Stimulated activated CD4-positive, alpha-beta T cell treated with anti-CD3 and anti-CD28 coated beads, Interleukin-4, amount 100 ng/mL, for 1 hour (primary cell): ENCODE measurements around the gene ARSI.

Source experiments
- DNase-seq: peaks from one replicate; pipeline ENCODE4 v3.0.0-alpha.2; 2020

Gene ARSI

GRCh38 chr5:150289551-150290390 lies 12.9 kb downstream of the ARSI start, which contains the start of gene CAMK2A:
Gene CAMK2A (minus strand): TSS chr5:150289773. CDS start chr5:150289625, 148 bp downstream.
- DNase-seq: no peak

GRCh38 chr5:150288791-150289190 lies 13.9 kb downstream of the ARSI start:
- no peak for DNase-seq

GRCh38 chr5:150288361-150288760 lies 14.3 kb downstream of the ARSI start:
- no peak for DNase-seq

GRCh38 chr5:150286820-150287219 lies 15.9 kb downstream of the ARSI start:
- DNase-seq: no peak

- DNase-seq: no peak
These were observed 17.6 kb downstream of the ARSI start for GRCh38 chr5:150285114-150285513.

- DNase-seq: no peak
These were observed 18.4 kb downstream of the ARSI start for GRCh38 chr5:150284311-150284710.

- no peak for DNase-seq
These were observed 18.8 kb downstream of the ARSI start for GRCh38 chr5:150283904-150284303.

GRCh38 chr5:150281987-150282386 lies 20.7 kb downstream of the ARSI start:
- DNase-seq: no peak

- DNase-seq: no peak
These were observed 23.2 kb downstream of the ARSI start for GRCh38 chr5:150279330-150280020.

- DNase-seq: no peak
These were observed 23.8 kb downstream of the ARSI start for GRCh38 chr5:150278916-150279315.

- no peak for DNase-seq
These were observed 24.5 kb downstream of the ARSI start for GRCh38 chr5:150278046-150278730.

GRCh38 chr5:150277043-150277442 lies 25.7 kb downstream of the ARSI start:
- DNase-seq: no peak

- DNase-seq: no peak
These were observed 27.9 kb downstream of the ARSI start for GRCh38 chr5:150274811-150275210.

GRCh38 chr5:150272531-150272930 lies 30.2 kb downstream of the ARSI start:
- no peak for DNase-seq

GRCh38 chr5:150271923-150272322 lies 30.8 kb downstream of the ARSI start:
- no peak for DNase-seq

- DNase-seq: no peak
These were observed 31.4 kb downstream of the ARSI start for GRCh38 chr5:150271296-150271692.

GRCh38 chr5:150270541-150271295 lies 32.0 kb downstream of the ARSI start:
- no peak for DNase-seq

- DNase-seq: no peak
These were observed 35.8 kb downstream of the ARSI start for GRCh38 chr5:150266871-150267291.

GRCh38 chr5:150265870-150266383 lies 36.8 kb downstream of the ARSI start:
- DNase-seq: no peak

- no peak for DNase-seq
These were observed 37.8 kb downstream of the ARSI start for GRCh38 chr5:150264667-150265603.
